AML-193 (cell line): ENCODE data around the gene MERTK.

Experiments used
- DNase-seq, 2 experiments: peaks; one replicate each; lab custom pipeline; 2025; lab: John Stamatoyannopoulos, UW

Gene MERTK

DNA sequence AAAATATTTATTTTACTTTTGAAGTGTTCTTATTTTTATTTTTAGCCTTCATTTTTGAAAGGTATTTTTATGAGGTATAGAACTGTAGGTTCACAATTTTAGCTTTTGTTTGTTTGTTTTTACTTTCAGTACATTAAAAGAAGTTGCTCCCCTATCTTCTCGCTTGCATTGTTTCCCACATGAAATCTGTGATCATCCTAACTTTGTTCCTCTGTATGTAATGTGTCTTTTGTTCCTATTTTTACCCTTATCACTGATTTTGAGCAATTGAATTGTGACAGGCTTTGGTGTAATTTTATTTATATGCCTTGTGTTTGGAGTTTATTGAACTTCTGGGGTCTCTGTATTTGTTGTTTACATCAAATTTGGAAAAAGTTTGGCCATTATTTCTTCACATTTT lies 78.8 kb downstream of the MERTK start:
- DNase-seq = no peak

DNA sequence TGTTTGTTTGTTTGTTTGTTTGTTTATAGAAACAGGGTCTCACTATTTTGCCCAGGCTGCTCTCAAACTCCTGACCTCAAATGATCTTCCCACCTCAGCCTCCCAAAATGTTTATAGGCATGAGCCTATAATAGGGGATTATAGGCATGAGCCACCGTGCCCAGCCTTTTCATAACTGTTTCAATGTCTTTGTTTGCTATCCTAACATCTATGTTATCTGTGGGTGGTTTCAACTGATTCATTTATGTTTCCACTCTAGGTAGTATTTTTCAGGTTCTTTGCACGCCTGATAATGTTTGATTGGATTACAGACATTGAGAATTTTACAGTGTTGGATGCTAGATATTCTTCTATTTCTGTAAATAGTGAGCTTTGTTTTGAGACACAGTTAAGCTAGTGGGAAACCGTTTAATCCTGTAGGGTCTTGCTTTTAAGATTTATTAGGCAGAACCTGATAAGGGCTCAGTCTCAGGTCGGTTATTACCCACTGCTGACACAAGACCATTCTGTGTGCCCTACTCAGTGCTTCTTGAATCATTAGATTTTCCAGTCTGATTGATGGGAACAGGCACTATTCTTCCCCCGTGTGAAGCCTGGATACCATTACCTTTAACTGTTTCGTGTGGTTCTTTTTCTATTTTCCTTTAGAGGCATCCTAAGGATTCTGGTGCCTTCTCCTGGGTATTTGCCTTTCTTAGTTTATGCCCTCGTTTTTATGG lies 80.2 kb downstream of the MERTK start:
- no peak for DNase-seq

DNA sequence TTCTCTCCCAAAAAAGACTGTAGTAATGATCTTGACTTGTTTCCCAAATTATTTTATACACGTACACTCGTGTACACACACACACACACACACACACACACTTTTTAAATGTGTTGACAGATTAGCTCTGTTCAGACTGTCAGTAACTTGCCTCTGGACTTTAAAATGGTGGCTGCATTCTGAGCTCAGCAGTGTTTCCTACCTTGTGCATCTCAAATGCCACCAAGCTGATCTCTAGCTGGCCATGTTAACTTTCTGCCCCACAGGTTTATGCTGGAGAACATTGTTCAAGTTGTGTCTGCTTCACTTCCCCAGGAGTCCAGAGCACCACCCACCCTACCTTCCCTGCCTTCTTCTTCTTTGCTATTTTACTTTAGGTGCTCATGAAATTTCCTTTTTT lies 83.3 kb downstream of the MERTK start:
- no peak for DNase-seq

DNA sequence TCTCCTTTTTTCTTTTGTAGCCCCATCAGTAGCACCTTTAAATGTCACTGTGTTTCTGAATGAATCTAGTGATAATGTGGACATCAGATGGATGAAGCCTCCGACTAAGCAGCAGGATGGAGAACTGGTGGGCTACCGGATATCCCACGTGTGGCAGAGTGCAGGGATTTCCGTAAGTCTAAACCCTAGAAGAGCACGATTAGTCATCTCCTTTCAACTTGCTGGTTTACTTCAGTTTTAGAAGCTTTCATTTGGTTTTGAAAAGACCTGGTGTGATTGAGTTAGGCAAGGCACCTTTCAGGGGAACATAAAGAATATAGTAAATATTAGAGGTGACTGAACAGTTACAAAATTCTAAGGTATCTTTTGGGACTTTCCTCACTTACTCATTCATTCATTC lies 84.4 kb downstream of the MERTK start:
- no peak for DNase-seq

GRCh38 chr2:111983478-111984212 lies 85.2 kb downstream of the MERTK start:
- no peak for DNase-seq

GRCh38 chr2:111984213-111984604 lies 85.8 kb downstream of the MERTK start:
- no peak for DNase-seq

GRCh38 chr2:111985514-111985913 lies 87.1 kb downstream of the MERTK start:
- DNase-seq = no peak

DNA sequence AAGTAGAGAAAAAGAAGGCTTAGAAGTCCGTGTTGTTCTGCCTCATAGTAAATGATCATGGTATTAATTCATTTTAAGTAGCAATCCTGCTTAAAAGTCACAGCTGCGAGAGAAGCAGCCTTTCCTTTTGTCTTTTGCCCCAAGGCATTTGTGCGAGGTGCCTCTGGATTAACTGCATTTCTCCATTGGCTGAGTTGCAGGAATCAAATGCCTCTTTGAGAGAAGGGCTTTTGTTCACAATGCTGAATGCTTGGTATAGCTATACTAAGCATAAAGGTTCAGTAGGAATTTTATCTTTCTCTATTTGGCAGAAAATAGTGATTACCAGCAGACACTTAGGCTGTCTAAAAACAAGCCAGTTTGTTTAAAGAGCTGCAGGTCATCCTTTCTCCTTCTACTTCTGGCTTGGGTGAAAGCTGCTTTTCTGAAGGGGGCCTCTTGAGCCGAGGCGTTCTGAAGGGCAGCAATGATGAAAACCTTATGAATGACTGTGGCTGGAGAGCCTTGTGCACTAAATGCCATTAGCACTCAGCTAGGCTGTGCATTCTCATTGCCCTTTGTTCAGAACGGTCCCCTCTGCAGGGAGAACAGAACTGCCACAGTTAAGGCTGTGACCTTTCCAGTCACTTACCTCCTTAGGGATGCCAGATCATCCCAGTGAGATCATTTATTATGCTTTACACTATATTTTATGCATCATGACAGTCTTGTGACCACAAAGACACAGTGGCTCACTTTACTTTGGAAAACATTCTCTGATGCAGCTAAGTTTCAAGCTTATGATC lies 87.9 kb downstream of the MERTK start:
- no peak for DNase-seq

GRCh38 chr2:111990375-111990774 lies 92.0 kb downstream of the MERTK start:
- no peak for DNase-seq

DNA sequence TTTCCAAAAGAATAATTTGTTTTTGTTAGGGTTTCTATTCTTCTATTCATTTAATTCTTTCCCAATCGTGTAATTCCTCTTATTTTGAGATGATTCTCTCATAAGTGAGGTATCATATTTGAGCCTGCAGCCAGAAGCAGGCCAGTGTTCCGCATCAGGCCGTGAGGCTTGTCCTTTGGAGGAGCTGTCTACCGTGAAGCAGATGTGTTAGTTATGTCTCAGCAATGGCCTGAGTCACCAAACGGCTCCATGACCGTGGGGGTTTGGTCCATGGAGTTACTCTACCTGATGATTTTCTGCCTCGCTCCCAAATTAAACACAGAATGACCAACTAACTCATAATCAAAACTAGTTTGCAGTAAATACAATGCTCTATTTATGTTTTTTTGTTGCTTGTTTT lies 92.4 kb downstream of the MERTK start:
- no peak for DNase-seq

GRCh38 chr2:111994042-111994441 lies 95.6 kb downstream of the MERTK start:
- DNase-seq = no peak

DNA sequence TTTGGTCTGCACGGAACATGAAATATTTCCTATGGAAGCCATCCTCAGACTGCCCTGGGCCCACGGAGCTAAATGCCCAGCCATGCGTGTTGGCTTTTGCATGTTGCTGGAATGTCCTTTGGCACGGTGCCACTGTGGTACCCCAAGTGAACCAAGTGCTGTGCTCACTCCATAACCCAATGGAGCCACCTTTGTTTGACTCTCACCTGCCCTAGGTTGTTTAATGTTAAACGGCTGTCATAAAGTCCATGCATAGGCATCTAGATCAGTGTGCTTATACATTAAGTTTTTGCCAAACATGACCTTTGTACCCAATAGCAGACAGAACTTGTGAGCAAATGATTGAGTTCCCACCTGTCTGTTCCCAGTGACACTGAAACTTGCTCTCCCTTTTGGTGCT lies 96.7 kb downstream of the MERTK start:
- no peak for DNase-seq

GRCh38 chr2:111999809-112000208 lies 101.4 kb downstream of the MERTK start:
- no peak for DNase-seq

- no peak for DNase-seq
These were observed 102.2 kb downstream of the MERTK start for GRCh38 chr2:112000399-112001135.

GRCh38 chr2:112001136-112001715 lies 102.8 kb downstream of the MERTK start:
- DNase-seq = peak; percentile 98 to 99

DNA sequence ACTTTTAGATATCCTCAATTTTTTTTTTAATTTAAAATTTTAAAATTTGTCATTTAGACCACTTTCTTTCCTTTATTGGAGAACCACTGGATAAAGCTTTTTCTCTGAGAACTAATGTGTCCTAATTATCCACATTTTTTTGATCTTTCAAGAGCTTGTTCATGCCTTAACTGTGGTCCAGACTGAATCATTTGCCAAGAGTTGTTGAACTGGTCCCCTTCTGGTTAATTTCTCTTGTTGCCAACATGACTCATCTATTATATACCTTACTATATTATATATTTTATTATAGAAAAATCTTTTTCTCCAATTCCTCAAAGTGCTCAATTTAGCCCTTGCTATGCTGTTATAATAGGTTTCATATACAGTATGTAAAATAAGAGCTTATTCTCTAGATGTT lies 103.5 kb downstream of the MERTK start:
- DNase-seq = no peak

DNA sequence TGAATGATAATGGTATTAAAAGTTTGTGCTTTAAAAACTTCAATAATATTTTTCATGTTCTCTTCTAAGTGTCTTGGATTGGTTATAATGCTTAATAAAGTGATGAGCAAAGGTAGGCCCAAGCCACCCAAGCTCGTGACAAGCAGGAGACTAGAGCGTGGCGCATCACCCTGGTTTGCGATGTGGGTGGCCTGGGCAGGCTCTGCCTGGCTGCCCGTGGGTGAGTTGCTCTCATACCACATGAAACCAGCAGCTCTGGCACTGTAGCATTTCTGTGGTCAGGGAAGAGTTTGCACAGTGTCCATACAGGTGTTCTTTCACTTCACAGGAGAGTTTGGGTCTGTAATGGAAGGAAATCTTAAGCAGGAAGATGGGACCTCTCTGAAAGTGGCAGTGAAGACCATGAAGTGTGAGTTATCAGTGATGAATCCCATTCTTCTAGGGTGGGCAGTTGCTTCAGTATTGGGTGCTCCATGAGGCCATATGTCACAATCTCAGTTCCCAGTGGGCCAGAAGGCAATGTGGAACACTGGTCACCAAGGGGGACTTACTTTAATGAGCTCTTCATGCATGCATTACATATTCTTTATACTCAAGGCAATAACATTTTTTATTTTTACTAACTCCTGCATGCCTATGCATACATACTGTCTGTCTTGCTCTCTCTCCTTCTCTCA lies 105.3 kb downstream of the MERTK start:
- no peak for DNase-seq

DNA sequence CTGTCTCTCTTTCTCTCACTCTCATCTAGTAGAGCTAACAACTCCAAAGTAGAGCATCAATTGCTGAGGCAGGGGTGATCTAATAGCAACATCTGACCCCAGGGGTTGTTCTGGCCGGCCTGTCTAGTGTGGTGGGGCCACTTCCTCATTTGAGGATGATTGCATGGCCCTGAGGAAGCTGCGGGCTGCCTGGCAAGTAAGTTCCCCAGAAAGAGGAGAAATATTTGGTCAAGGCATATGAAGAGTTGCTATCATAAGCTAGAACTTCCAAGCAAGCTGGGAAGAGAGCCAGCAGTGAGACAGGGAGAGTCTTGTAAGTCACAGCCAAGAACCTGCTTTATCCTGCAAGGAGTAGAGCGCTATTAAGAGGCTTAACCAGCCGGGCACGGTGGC lies 105.8 kb downstream of the MERTK start:
- DNase-seq = peak; percentile 95 to 98

DNA sequence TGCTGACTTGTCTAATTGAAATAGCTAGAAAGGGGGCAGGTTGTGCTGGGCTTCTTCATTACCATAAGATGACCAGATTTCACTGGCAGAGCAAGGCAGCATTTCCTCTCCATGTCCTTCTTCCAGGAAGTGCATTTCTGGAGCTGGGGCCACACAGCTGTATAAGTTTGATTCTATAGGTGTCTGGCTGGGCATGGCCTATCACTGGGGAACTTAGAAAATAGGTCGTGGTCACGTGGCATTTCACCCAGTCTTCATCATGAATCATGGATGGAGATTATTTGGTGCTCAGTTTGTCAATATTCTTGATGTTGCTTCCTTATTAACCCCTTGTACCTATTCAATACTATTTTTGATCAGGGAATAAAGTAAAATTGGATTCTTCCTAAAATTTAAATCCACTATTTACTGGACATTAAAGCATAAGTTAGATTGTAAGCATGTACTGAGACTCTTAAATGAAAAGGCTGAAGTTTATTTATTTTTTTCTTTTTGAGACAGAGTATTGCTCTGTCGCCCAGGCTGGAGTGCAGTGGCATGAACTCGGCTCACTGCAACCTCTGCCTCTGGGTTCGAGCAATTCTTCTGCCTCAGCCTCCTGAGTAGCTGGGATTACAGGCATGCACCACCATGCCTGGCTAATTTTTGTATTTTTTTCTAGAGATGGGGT lies 107.1 kb downstream of the MERTK start:
- DNase-seq = no peak

DNA sequence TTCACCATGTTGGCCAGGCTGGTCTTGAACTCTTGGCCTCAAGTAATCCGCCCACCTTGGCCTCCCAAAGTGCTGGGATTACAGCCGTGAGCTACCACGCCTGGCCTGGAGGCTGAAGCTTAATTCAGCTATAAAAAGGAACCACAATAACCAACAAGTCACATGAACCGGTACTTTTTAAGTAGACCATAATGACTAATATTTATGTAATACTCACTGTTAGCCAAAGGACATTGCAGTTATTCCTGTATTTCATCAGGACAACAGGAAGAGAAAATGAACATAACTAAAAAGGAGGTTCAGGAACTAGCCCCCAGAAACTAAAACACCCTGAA lies 107.6 kb downstream of the MERTK start:
- DNase-seq = peak; percentile 75 to 88

DNA sequence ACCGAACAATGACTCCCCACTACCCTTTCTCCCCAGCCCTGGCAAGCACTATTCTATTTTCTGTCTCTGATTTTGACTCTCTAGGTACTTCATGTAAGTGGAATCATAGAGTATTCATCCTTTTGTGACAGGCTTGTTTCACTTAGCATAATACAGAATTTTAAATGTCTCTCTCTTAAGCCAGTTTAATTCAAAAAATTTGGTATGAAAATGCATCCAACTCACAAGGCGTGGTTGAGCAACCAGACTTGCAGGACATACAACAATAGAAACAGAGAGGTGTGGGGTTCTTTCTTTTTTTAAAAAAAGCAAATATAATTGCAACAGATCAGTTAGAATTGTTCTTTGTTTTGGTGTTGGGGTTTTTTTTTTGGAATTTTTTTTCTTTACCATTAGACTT lies 109.1 kb downstream of the MERTK start:
- DNase-seq = no peak
